SK-N-SH treated with all-trans-retinoic acid at 6 μM for 48 hours (cell line): ENCODE measurements around the gene MUC5AC.

Source experiments
- ATAC-seq: fragments of 200-7000 bp; cut with Tn5 transposase; 3 replicates; pipeline ENCODE4 v1.9.1; 2020; ENCODE audit warnings: mild to moderate bottlenecking, moderate library complexity
- ARNTL ChIP-seq: fragments of 450-650 bp; formaldehyde crosslinking; IDR thresholded peaks from 2 replicates; pipeline ENCODE4 v1.5.0; 2020; ENCODE audit warnings: low read depth, mild to moderate bottlenecking, moderate library complexity, borderline replicate concordance
- BACH2 ChIP-seq: fragments of 250-450 bp; sonication (Bioruptor Pico); IDR thresholded peaks from 2 replicates; pipeline ENCODE4 v1.9.0; 2021; ENCODE audit warnings: mild to moderate bottlenecking, borderline replicate concordance
- CREB5 ChIP-seq: fragments of 250-450 bp; sonication (Bioruptor Pico); IDR thresholded peaks from 2 replicates; pipeline ENCODE4 v1.5.1; 2020; ENCODE audit warnings: low read depth, mild to moderate bottlenecking, moderate library complexity
- CSDC2 ChIP-seq: fragments of 250-450 bp; sonication (Bioruptor Pico); IDR thresholded peaks from 2 replicates; pipeline ENCODE4 v1.5.0; 2020; ENCODE audit warnings: mild to moderate bottlenecking, moderate library complexity
- CSRNP3 ChIP-seq: fragments of 250-450 bp; sonication (Bioruptor Pico); IDR thresholded peaks from 2 replicates; pipeline ENCODE4 v1.5.1; 2021; ENCODE audit warnings: mild to moderate bottlenecking, moderate library complexity
- ESRRG ChIP-seq: fragments of 250-450 bp; sonication (Bioruptor Pico); IDR thresholded peaks from 2 replicates; pipeline ENCODE4 v1.6.1; 2021; ENCODE audit warnings: mild to moderate bottlenecking
- ISL1 ChIP-seq: fragments of 250-450 bp; sonication (Bioruptor Pico); IDR thresholded peaks from 2 replicates; pipeline ENCODE4 v2.1.2; 2022; ENCODE audit warnings: mild to moderate bottlenecking, moderate library complexity
- OSR1 ChIP-seq: fragments of 250-450 bp; sonication (Bioruptor Pico); IDR thresholded peaks from 2 replicates; pipeline ENCODE4 v1.8.0; 2022; ENCODE audit warnings: moderate library complexity, mild to moderate bottlenecking, inconsistent platforms
- PATZ1 ChIP-seq: fragments of 250-450 bp; sonication (Bioruptor Pico); IDR thresholded peaks from 2 replicates; pipeline ENCODE4 v1.8.0; 2020; ENCODE audit warnings: mild to moderate bottlenecking, moderate library complexity, borderline replicate concordance
- POU6F1 ChIP-seq: fragments of 250-450 bp; sonication (Bioruptor Pico); IDR thresholded peaks from 2 replicates; pipeline ENCODE4 v1.8.0; 2021; ENCODE audit warnings: low read depth, mild to moderate bottlenecking, moderate library complexity, borderline replicate concordance
- PPARA ChIP-seq: fragments of 250-450 bp; sonication (Bioruptor Pico); IDR thresholded peaks from 2 replicates; pipeline ENCODE4 v1.5.0; 2020; ENCODE audit warnings: mild to moderate bottlenecking, borderline replicate concordance
- RARB ChIP-seq: fragments of 250-450 bp; sonication (Bioruptor Pico); IDR thresholded peaks from 2 replicates; pipeline ENCODE4 v1.8.0; 2021; ENCODE audit warnings: mild to moderate bottlenecking, moderate library complexity
- SNAI2 ChIP-seq: fragments of 250-450 bp; sonication (Bioruptor Pico); IDR thresholded peaks from 2 replicates; pipeline ENCODE4 v1.5.0; 2020; ENCODE audit warnings: mild to moderate bottlenecking, moderate library complexity
- TCF4 ChIP-seq: fragments of 250-450 bp; sonication (Bioruptor Pico); IDR thresholded peaks from 2 replicates; pipeline ENCODE4 v1.8.0; 2021; ENCODE audit warnings: mild to moderate bottlenecking, moderate library complexity, borderline replicate concordance
- TOX ChIP-seq: fragments of 250-450 bp; sonication (Bioruptor Pico); IDR thresholded peaks from 2 replicates; pipeline ENCODE4 v1.8.0; 2021; ENCODE audit warnings: mild to moderate bottlenecking, moderate library complexity, borderline replicate concordance
- TSHZ2 ChIP-seq: fragments of 250-450 bp; sonication (Bioruptor Pico); IDR thresholded peaks from 2 replicates; pipeline ENCODE4 v1.5.0; 2020; ENCODE audit warnings: mild to moderate bottlenecking, moderate library complexity
- ZC3H10 ChIP-seq: fragments of 250-450 bp; sonication (Bioruptor Pico); IDR thresholded peaks from 2 replicates; pipeline ENCODE4 v1.5.1; 2021; ENCODE audit warnings: mild to moderate bottlenecking, moderate library complexity
- ZFP3 ChIP-seq: fragments of 250-450 bp; sonication (Bioruptor Pico); IDR thresholded peaks from 2 replicates; pipeline ENCODE4 v1.5.0; 2020; ENCODE audit warnings: mild to moderate bottlenecking, moderate library complexity
- ZFP30 ChIP-seq: fragments of 450-650 bp; formaldehyde crosslinking; IDR thresholded peaks from 2 replicates; pipeline ENCODE4 v1.5.0; 2022; ENCODE audit warnings: mild to moderate bottlenecking, moderate library complexity
- ZNF565 ChIP-seq: fragments of 450-650 bp; formaldehyde crosslinking; conservative IDR thresholded peaks from 2 replicates; pipeline ENCODE4 v1.5.0; 2020; ENCODE audit warnings: low read depth, mild to moderate bottlenecking, moderate library complexity
- ZNF8 ChIP-seq: fragments of 450-650 bp; formaldehyde crosslinking; IDR thresholded peaks from 2 replicates; pipeline ENCODE4 v1.5.0; 2020; ENCODE audit warnings: mild to moderate bottlenecking, moderate library complexity

MUC5AC gene

GRCh38 chr11:1226986-1227550 lies 69.3 kb downstream of the MUC5AC start:
- TF ChIP-seq OSR1 (no peak), ESRRG (CRISPR knock-in tag) (no peak), TSHZ2 (CRISPR knock-in tag) (no peak), ZFP3 (no peak)
- peak; percentile 42; the same call in 2 of the 3 replicates for ATAC-seq

GRCh38 chr11:1227551-1228100 lies 69.9 kb downstream of the MUC5AC start:
- no peak for ATAC-seq
- TF ChIP-seq PATZ1 (no peak), TCF4 (CRISPR knock-in tag) (no peak), ISL1 (CRISPR knock-in tag) (no peak), OSR1 (no peak), TOX (no peak), ARNTL (CRISPR knock-in tag) (no peak), POU6F1 (CRISPR knock-in tag) (no peak), ZNF565 (CRISPR knock-in tag) (no peak), CSDC2 (CRISPR knock-in tag) (no peak), ZFP30 (no peak)

GRCh38 chr11:1228101-1228821 lies 70.5 kb downstream of the MUC5AC start:
- no peak for TF ChIP-seq OSR1
- TF ChIP-seq PPARA (CRISPR knock-in tag) = no peak
- no peak for TF ChIP-seq ZFP3
- no peak for TF ChIP-seq ZNF8 (CRISPR knock-in tag)
- no peak for TF ChIP-seq ZC3H10 (CRISPR knock-in tag)
- TF ChIP-seq TOX = no peak
- no peak for TF ChIP-seq ZNF565 (CRISPR knock-in tag)
- no peak for TF ChIP-seq BACH2
- TF ChIP-seq SNAI2 = no peak
- no peak for TF ChIP-seq ISL1 (CRISPR knock-in tag)

GRCh38 chr11:1228921-1229451 lies 71.2 kb downstream of the MUC5AC start:
- no peak for ATAC-seq
- TF ChIP-seq PPARA (CRISPR knock-in tag) (no peak), POU6F1 (CRISPR knock-in tag) (no peak), ARNTL (CRISPR knock-in tag) (no peak), SNAI2 (no peak), CSRNP3 (no peak), TSHZ2 (CRISPR knock-in tag) (no peak), RARB (no peak), CREB5 (CRISPR knock-in tag) (no peak), ZNF8 (CRISPR knock-in tag) (no peak), ESRRG (CRISPR knock-in tag) (no peak)

More at GRCh38 chr11:1228101-1228821, 70.5 kb downstream of the MUC5AC start:
- no peak for ATAC-seq
